ENCODE measurements around the gene OR2A2.
"Not testable (repeated sequence)": the region's sequence is repeated elsewhere in the genome, so short reads cannot be mapped to it uniquely, and the experiment has no call there.

Gene OR2A2, protein sequence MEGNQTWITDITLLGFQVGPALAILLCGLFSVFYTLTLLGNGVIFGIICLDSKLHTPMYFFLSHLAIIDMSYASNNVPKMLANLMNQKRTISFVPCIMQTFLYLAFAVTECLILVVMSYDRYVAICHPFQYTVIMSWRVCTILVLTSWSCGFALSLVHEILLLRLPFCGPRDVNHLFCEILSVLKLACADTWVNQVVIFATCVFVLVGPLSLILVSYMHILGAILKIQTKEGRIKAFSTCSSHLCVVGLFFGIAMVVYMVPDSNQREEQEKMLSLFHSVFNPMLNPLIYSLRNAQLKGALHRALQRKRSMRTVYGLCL

DNA sequence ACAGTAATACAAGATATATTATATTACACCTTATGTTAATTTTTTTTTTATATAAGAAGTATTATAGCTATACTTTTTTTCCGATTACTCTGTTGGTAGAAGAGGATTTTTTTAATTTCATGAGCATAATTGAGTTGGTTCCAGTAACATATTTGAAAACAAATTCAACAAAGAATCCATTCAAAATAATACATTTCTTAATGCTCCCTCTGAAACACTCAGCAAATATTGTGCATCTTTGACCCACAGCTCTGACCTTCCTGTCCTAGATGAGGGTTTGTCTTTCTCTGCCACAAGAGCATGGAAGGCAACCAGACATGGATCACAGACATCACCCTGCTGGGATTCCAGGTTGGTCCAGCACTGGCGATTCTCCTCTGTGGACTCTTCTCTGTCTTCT is at the start of gene OR2A2:
Gene OR2A2, plus strand, starts transcription at position 301 of the 400 bp plus-strand sequence. Its CDS starts 0 bp downstream, at position 301.
- DNase-seq, result no peak

DNA sequence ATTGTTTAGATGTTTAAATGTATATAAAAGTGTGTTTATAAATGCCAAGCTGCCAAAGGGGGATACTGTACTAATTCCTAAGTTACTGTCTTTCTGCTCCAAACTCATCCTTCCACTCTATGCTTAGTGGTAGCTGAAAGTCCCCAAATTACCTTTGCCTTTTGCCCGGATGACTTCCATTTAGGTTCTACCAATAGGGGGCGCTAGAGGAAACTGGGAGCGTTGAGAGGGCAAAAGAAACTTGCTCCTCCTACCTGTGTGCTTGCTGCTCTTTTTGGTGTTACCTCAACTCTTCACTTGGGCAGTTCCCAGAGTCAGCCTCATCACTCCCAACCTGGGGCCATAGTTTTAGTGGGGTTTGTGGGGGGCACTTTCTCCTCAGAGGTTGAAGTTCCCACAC is 45.7 kb upstream of the OR2A2 start:
- DNase-seq, result no peak

DNA sequence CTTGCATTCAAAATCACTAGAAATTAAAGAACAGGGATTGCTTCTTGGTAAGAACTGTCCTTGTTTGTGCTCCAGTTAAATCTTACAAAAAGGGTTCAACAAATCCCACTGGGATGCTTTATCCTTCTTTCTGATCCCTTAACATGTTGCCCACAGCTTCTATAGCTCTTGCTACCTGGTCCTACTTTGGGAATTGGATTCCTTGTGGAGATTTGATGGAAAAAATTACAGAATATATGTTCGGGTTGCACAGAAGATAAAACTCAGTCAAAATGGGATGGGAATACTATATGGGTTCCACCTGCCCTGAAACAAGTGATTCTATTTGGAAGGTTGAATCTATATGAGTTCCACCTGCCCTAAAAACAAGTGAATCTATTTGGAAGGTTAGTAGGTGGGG is 39.9 kb upstream of the OR2A2 start, which contains the start of gene OR2A25:
Gene OR2A25, plus strand, starts transcription at position 301 of the 400 bp plus-strand sequence. CDS start 4,409 bp downstream, outside the sequence.
- no peak for DNase-seq

DNA sequence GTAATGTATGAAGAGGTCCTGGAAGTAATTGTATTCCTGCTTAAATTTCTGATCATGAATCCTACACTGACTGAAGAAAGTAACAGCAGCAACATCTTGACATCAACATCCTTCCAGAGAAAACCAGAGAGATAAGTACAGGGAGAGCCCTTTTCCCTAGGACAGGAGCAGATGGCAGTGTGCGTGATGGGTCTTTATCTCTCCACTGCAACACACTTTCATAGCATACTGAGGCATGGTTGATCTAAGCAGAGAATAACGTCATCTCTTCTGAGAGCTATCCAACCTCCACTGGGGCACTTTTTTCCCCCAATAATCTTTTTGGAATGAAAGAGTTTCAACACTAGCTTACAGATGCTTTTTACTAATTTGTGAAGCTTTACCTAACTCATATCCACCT is 39.4 kb upstream of the OR2A2 start:
- DNase-seq, result no peak

DNA sequence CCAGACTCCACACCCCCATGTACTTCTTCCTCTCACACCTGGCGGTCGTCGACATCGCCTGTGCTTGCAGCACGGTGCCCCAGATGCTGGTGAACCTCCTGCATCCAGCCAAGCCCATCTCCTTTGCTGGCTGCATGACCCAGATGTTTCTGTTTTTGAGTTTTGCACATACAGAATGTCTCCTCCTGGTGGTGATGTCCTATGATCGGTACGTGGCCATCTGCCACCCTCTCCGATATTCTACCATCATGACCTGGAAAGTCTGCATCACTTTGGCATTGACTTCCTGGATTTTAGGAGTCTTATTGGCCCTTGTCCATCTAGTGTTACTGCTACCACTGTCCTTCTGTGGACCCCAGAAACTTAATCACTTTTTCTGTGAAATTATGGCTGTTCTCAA is 35.0 kb upstream of the OR2A2 start:
- no peak for DNase-seq

DNA sequence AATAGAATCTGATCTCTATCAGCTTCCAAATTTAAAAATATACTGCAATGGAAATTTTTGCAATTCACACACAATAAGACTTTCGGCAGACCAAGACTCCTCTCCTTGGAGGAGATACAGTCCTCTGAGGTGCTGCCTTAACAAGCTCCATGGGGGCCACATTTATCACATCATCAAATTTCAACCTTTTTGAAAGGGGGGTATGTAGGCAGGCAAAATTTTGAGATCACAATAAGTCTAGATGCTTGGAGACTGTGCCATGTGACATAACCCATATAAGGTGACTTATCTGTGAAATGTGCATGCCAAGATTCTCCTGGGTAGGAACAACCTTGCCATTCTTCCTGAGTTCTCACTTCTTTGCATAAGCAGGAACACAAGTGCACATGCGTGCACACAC is 23.4 kb upstream of the OR2A2 start, which contains the start of gene OR2A12:
Gene OR2A12, plus strand, starts transcription at position 301 of the 400 bp plus-strand sequence. CDS start 8,830 bp downstream, outside the sequence.
- DNase-seq, result no peak

DNA sequence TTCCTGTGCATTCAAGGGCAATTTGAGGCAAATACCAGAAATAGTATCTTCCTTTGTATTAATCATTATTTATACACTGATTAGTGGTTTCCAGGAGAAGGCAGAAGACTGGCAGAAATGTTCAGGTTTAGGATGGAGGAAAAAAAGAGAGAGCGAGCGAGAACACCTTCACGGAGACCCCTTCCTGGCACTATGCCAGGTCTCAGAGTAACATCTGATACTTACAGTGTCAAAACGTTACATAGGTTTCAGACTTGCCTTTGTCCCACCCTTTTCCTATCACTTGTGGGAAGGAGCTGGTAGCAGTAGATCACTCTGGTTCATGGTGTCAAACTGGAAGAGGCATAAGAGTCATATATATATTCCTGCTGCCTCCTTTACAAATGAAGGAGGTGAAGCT is 22.7 kb upstream of the OR2A2 start:
- no peak for DNase-seq

DNA sequence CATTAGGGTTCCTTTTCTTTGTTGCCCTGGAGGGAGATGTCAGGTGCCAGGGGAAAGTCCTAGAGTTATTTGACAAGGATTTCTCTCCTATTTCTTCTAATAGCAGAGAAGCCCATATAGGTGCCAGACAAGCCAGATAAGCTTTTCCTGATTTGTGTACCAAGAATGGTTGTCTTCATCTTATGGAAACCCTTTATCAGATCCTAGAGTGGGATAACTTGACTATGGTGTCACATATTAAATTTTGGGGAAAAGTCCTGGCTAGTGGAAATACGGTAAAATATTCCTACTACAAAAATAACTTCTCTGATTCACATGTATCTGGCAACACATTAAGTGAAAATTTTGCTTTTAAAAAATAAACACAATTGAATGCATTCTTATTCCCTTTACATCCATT is 22.2 kb upstream of the OR2A2 start:
- DNase-seq, result no peak

DNA sequence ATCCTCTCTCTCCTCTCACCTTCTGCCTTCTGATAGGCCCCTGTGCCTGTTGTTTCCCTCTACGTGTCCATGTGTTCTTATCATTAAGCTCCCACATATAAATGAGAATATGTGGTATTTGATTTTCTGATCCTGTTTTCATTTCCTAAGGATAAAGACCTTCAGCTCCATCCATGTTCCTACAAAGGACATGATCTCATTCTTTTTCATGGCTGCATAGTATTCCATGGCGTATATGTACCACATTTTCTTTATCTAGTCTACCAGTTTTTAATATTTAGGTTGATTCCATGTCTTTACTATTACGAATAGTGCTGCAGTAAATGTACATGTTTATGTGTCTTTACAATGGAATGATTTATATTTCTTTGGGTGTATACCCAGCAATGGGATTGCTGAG is 18.7 kb upstream of the OR2A2 start:
- no peak for DNase-seq

DNA sequence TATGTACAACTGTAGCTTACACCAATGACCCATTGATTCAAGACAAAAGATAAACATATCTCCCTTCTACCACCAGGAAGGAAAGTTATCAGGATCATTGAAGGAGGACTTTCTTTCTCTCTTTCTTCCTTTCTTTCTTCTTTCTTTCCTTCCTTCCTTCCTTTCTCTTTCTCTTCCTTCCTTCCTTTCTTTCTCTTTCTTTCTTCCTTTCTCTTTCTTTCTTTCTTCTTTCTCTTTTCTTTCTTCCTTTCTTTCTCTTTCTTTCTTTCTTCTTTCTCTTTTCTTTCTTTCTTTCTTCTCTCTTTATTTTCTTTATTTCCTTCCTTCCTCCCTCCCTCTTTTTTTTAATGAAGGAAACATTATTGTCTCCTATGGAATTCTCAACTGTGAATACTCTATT is 10.6 kb upstream of the OR2A2 start:
- no peak for DNase-seq

DNA sequence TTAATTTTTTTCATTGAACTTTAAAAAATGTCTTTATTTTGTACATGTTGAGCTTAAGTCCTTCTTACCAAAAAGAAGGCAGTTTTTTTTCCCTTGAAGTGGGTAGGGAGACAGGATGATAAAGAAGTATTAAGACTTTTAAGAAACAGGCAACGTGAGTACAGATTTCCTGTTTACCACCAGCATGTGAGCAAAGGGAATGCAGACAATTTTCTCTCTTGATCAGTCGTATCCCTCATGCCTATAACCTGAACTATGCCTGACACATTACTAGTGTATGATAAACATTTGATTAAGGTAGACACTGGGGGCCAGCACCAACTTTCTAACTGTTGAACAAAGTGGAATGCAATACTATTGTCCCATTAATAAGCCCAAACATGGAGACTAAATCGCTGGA is 8.8 kb upstream of the OR2A2 start:
- no peak for DNase-seq

DNA sequence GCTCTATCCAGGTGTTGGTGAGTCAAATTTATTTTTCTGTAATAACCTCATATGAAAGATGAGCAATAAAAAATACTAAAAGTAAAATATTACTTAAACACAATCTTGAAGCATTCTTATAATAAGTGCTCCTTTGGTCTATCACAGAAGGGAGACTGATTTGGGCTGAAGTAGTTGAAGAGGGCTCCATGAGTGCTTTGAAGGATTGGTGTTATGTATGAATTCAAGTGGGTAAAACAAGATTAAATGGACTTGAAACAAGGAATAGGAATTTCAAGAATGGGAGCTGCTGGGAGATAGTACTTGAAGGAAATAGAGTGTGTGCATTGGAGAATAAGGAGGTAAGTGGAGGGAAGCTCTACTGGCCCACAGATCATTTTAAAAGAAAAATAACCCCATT is 7.3 kb upstream of the OR2A2 start:
- DNase-seq, result no peak

DNA sequence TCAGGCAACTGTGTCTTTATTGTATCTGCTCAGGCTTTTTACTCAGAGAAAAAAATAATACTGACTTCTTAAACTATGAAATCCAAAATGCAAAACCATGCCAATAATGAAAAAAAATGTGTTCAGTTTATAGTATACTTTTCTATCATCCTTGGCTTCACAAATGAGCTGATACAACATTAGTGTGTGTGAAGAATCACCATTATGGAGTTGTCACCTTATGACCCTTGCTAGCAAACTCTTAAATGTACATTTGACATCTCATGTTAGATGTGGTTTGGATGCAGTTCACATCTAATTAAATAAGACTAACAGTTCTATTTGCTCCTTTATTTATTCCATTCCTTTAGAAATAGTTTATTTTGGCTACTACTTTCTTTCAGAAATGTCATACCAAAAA is 4.2 kb upstream of the OR2A2 start:
- no peak for DNase-seq

DNA sequence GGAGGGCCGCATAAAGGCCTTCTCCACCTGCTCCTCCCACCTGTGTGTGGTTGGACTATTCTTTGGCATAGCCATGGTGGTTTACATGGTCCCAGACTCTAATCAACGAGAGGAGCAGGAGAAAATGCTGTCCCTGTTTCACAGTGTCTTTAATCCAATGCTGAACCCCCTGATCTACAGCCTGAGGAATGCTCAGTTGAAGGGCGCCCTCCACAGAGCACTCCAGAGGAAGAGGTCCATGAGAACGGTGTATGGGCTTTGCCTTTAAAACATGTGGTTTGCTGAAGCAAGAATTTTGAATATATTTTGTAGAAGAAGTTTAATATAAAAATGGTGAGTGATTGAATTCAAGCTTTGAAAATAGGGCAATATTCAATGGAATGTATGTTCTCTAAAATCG is 889 bp downstream of the OR2A2 start:
- DNase-seq, result no peak

DNA sequence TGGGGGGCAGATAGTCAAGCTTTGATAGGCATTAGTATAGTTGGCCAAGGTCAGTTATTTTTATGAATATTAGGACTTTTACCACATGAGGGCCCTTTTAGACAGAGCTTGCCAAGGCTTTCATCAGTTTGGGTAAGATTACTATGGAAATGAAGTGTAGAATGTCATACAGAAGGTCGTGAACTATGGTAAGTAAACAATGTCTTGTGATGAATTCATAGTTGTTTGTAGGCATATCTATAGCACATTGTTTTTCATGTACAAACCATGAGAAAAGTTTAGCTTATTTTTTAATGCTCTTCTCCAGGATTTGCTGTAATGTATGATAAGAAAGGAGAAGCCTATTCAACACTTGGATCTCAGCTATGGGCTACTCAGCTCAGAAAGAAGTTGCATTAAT is 4.3 kb downstream of the OR2A2 start:
- DNase-seq, result no peak

DNA sequence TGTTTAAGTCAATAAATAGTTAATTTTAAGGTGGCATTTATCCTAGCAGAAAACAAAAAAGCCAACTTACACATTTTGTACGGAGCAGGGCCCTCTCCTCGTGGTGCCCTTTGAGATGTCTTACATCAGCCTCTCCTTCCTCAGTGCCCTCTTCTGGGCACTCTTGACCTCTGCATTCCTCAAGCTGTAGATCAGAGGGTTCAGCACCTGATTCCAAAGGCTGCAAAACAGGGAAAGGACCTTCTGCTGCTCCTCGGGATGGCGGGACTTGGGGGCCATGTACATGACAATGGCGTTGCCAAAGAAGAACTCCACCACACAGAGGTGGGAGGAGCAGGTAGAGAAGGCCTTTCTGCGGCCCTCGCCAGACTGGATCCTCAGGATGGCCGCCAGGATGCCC is 9.0 kb downstream of the OR2A2 start:
- no peak for DNase-seq

DNA sequence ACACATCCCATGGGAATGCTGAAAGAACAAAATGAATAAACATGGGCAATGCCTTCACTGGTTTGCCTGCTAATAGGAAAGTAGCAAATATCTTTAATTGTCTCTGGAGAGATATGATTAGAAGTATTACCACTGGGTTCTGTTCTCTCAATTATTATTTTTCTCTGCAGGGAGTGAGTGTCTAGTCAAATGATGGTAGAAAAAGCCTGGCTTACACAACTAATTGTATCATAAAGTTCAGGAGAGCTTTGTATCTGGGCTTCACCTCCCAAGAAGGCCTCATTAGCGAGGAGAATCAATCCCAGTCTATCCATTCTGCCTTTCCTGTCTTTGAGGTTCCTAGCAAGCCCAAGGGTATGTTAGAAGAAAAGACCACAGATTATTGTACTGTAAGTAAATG is 13.5 kb downstream of the OR2A2 start, which contains the start of gene OR2A14:
Gene OR2A14, plus strand, starts transcription at position 301 of the 400 bp plus-strand sequence. CDS start 5,937 bp downstream, outside the sequence.
- DNase-seq, result peak; percentile 17

DNA sequence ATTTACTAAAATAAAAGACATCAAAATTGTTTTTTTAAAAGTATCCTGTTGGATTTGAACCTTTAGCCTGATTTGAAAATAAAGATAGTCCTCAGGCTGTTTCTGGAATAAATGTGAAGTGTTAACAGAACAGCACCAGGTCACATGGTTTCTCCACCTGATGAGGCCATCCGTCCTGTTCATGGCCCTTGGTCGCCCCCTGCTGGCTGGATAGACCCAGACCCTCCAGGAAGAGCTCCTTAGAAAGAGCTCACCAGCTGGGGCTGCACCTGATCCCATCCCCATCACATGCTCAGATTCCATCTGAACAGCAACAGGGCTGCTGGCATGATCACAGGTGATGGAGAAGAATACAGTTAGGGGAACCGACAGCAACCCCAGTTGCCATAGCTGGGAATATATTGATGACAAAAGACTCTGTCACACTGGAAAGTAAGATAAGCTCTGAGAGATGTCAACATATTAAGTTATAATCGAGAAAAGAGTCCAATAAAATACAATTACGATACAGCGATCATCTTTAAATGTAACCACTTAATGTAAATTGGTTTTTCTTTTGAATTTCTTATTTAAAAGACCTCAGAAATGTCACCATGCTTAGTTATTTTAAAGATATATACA is 18.4 kb downstream of the OR2A2 start:
- peak; percentile 87 for DNase-seq

DNA sequence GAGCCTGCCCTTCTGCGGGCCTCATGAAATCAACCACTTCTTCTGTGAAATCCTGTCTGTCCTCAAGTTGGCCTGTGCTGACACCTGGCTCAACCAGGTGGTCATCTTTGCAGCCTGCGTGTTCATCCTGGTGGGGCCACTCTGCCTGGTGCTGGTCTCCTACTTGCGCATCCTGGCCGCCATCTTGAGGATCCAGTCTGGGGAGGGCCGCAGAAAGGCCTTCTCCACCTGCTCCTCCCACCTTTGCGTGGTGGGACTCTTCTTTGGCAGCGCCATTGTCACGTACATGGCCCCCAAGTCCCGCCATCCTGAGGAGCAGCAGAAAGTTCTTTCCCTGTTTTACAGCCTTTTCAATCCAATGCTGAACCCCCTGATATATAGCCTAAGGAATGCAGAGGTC is 20.2 kb downstream of the OR2A2 start:
- not testable (repeated sequence) for DNase-seq

DNA sequence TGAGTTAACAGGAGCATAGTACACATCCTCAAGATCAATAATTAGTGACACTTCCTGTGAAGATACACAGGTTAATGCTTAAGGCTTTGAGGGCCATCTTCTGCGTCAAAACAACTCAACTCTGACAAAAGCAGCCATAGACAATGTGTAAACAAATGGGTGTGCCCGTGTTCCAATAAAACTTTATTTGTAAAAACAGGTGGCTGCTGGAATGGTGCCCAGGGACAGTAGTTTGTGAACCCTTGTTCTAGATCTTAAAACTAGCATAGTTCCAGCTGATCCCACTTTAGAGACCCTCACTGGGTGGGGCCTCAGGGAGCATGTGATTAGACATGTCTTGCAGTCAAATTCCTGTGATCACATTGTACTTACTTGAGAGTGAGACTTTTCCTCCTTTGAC is 21.3 kb downstream of the OR2A2 start:
- DNase-seq, result no peak

DNA sequence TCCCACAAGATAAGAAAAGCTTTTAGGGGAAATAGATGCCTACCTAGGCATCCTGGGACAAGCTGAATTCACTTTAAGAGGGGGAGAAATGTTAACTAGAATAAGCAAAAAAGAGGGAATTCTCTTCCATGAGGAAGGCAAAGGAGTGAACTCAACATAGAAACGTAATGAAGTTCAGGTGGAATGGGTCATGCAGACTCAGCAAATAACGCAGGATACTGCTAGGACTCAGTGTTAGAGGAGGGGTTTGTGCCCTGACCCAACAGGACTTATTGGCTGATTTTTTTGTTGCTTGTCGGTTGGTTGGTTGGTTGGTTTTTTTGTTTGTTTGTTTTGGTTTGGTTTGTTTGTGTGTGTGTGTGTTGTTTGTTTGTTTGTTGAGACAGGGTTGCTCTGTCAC is 22.9 kb downstream of the OR2A2 start:
- DNase-seq, result no peak

DNA sequence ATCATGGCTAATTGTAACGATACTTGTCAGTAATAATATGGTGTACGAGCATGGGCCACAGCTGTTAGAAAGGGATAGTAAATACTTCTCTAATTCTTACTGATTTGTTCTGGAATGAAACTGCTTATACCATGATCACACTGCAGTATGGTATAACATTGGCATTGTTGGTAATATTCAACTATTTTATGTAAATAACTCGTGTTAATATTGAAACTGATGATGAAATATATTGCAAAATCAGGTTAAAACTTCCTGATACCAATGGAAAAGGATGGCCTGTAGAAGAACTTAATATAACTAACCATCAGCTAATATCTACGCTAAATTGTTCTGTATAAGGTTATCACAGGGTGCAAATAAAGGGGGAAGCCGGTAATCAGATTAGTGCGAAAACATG is 23.9 kb downstream of the OR2A2 start:
- DNase-seq, result no peak

DNA sequence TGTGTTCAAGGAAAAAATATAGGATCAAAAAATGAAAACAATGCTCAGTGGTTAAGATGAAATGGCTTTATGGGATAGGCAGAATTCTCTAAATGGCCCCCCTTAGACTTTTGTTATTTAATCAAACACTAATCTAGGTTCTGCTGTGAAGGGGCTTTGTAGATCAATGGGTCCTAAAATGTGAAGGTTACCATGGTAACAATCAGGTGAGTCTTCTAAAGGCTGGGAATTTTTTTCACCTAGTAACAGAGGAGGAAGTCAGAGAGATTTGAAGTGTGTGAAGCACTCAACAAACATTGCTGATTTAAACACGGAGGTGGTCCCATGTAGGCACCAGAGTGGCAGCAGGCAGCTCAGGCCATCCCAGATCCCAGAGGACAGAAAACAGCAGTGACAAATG is 24.7 kb downstream of the OR2A2 start:
- DNase-seq, result no peak

DNA sequence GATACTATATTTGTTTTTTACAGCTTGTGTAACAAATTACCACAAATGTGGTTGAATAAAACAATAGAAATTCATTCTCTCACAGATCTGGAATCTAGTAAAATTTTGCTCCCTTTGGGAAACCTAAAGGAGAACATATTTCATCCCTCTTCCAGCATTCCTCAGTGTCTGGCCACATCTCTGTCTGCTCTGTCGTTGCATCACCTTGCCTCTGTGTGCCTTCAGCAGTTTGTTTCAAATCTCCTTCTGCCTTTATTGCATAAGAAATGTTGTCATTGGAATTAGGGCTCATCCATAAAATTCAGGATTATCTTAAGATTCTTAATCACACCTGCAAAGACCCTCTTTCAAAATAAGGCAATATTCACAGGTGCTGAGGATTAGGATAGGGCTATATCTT is 28.1 kb downstream of the OR2A2 start:
- no peak for DNase-seq

DNA sequence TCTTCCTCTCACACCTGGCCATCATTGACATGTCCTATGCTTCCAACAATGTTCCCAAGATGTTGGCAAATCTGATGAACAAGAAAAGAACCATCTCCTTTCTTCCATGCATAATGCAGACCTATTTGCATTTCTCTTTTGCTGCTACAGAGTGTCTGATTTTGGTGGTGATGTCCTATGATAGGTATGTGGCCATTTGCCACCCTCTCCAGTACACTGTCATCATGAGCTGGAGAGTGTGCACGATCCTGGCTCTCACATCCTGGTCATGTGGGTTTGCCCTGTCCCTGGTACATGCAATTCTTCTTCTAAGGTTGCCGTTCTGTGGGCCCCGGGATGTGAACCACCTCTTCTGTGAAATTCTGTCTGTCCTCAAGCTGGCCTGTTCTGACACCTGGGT is 32.8 kb downstream of the OR2A2 start:
- no peak for DNase-seq

Measured in eye (tissue), 1 donor.